GM12874 (cell line): ENCODE measurements around the gene NHEJ1.

Experiments used
- TF ChIP-seq, protein P1 (sequence below): IDR thresholded peaks from 2 replicates; pipeline ENCODE4 v1.5.1; 2011; ENCODE audit warnings: low read depth, mild to moderate bottlenecking, control low read depth, low read length, moderate library complexity; ENCODE audit not compliant: insufficient read depth

The NHEJ1 gene

GRCh38 chr2:219042157-219042556, 118.5 kb downstream of the NHEJ1 start:
- TF ChIP-seq, protein P1, sequence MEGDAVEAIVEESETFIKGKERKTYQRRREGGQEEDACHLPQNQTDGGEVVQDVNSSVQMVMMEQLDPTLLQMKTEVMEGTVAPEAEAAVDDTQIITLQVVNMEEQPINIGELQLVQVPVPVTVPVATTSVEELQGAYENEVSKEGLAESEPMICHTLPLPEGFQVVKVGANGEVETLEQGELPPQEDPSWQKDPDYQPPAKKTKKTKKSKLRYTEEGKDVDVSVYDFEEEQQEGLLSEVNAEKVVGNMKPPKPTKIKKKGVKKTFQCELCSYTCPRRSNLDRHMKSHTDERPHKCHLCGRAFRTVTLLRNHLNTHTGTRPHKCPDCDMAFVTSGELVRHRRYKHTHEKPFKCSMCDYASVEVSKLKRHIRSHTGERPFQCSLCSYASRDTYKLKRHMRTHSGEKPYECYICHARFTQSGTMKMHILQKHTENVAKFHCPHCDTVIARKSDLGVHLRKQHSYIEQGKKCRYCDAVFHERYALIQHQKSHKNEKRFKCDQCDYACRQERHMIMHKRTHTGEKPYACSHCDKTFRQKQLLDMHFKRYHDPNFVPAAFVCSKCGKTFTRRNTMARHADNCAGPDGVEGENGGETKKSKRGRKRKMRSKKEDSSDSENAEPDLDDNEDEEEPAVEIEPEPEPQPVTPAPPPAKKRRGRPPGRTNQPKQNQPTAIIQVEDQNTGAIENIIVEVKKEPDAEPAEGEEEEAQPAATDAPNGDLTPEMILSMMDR: no peak

GRCh38 chr2:219041252-219041651, 119.4 kb downstream of the NHEJ1 start, which contains the start of gene CFAP65:
TSS of gene CFAP65 (minus strand) at chr2:219041516. CDS start at chr2:219039048, 2,468 bp downstream.
- TF ChIP-seq, protein P1: no peak

- TF ChIP-seq, protein P1: no peak
These were observed 122.0 kb downstream of the NHEJ1 start for GRCh38 chr2:219038600-219038999.

- TF ChIP-seq, protein P1: no peak
These were observed 122.7 kb downstream of the NHEJ1 start for GRCh38 chr2:219037783-219038499.

DNA sequence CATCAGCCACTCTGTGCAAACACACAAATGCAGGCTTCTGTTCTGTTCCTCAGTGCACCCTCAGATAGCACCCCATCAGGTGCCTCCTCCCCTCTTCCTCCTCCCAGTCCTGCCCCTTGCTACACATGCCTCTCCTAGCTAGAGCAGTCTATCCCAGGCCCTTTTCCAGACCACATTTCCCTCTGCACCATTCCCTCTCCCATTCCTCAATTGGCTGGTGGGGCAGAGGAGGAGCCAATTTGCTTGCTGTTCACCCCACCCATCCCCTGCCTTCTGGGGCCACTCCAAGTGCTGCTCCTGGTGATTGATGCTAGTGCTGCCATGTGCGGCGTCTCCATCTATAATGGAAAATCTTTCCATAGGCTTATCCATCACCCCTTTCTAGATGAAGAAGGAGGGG, 124.7 kb downstream of the NHEJ1 start:
- TF ChIP-seq, protein P1: no peak

DNA sequence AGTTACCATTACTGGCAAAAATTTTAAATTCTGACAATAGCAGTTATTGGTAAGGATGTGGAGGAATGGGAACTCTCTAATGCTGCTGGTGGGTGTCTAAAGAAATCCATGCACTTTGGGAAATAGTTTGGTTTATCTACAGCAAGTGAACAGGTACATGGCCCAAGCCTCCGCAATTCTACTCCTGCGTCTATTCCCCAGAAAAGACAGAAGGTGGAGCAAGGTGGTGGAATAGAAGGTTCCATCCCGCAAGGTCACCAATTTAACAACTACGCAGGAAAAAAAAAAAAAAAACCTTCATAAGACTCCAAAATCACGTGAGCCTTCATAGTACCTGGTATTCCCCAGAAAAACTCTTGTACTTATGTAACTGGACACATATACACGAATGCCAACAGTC, 125.8 kb downstream of the NHEJ1 start:
- TF ChIP-seq, protein P1: no peak

DNA sequence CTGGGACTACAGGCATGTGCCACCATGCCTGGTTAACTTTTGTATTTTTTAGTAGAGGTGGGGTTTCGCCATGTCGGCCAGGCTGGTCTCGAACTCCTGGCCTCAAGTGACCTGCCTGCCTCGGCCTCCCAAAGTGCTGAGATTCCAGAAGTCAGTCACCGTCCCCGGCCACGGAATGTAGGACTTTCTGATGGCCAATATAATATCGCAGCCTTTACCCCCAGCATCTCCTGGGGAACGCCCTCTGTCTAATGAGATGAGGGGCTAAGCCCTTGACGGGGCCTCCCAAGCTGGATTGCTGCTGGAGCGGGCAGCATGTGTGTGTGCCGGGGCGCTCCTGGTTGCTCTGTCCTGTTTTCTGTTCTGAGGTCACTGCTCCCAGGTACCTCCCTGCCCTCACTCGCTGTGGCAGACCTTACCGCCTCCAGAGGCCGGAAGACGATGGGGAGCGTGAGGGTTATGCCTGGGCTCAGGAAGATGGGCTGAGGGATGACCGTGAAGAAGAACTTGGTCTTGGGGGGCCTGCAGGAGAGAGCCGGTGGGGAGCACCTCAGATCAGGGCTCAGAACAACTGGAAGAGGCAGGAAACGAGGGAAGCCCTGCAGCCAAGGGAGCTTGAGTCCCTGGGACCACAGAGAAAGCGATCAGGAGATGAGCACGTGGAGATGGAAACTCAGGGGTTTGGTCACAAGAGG, 128.4 kb downstream of the NHEJ1 start:
- TF ChIP-seq, protein P1: no peak
